B cell (primary cell): ENCODE data around the gene ENO3.

Experiments used
- EZH2 ChIP-seq: IDR thresholded peaks from 2 replicates; pipeline ENCODE4 v1.6.1; 2012; ENCODE audit warnings: borderline replicate concordance, low read depth, mild to moderate bottlenecking, moderate library complexity, low read length; ENCODE audit not compliant: insufficient read depth, poor library complexity, severe bottlenecking
- TF ChIP-seq, protein P1 (sequence below): fragments of 200-600 bp; IDR thresholded peaks from one replicate; pipeline ENCODE4 v1.8.0; 2022; ENCODE audit warnings: antibody characterized with exemption, mild to moderate bottlenecking

DNA sequence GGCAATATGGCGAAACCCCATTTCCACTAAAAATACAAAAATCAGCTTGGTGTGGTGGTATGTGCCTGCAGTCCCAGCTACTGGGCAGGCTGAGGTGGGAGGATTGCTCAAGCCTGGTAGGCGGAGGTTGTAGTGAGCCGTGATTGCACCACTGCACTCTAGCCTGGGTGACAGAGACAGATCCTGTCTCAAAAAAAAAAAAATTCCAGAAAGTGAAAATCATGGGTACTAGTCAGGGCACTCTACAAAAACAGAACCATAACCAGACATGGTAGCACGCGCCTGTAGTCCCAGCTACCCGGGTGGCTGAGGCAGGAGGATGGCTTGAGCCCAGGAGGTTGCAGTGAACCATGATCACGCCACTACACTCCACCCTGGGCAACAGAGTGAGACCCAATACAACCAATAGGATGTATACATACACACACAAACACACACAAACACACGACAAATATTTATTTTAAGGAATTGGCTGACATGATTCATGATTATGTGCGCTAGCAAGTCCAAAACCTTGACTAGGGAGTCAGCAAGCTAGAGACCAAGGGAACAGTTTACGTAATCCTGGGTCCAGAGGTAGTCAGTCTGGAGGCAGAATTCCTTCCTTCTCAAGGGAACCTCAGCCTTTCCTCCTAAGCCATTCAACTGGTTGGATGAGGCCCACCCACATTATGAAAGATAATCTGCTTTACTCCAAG lies 30.4 kb upstream of the ENO3 start:
- TF ChIP-seq, protein P1, sequence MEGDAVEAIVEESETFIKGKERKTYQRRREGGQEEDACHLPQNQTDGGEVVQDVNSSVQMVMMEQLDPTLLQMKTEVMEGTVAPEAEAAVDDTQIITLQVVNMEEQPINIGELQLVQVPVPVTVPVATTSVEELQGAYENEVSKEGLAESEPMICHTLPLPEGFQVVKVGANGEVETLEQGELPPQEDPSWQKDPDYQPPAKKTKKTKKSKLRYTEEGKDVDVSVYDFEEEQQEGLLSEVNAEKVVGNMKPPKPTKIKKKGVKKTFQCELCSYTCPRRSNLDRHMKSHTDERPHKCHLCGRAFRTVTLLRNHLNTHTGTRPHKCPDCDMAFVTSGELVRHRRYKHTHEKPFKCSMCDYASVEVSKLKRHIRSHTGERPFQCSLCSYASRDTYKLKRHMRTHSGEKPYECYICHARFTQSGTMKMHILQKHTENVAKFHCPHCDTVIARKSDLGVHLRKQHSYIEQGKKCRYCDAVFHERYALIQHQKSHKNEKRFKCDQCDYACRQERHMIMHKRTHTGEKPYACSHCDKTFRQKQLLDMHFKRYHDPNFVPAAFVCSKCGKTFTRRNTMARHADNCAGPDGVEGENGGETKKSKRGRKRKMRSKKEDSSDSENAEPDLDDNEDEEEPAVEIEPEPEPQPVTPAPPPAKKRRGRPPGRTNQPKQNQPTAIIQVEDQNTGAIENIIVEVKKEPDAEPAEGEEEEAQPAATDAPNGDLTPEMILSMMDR: no peak
- no peak for TF ChIP-seq EZH2
